ENCODE measurements around the gene XRCC3.

The XRCC3 gene

DNA sequence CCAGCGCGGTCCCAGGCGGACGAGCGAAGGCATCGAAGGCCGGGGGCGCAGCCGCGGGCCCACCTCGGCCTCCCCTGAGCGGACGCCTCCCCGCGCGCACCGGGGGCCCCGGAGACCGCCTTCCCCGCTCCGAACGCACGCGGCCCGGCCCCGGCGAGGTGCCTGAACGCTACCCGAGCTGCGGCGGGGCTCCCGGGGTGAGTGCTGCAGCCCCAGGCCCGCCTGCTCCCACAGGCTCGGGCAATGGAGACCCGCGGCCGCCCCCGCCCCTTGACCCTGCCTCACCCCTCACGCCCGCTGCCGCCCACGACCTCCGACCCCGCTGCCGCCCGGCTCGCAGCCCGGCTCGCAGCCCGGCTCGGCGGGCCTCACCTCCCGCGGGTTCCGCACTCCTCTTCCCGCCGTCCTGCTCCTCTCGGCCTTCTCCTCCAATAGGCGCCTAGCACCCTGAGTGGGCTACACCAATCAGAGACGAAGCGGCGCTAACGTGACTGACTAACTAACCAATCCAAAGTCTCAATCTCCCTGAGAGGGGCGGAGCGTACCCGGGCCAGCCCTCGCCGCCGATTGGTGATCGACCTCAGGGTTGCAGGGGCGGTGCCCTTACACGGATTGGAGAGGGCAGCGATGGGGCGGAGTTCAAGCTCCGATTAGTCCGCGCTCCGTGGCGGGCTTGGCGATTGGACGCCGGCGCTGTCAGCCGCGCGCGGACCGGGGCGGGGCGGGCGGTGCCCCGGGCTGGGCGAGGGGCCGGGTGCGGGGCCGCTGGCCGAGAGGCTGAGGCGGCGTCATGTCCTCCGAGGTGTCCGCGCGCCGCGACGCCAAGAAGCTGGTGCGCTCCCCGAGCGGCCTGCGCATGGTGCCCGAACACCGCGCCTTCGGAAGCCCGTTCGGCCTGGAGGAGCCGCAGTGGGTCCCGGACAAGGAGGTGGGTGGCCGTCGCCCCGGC lies at the start of gene XRCC3, which contains the start of gene ZFYVE21:
TSS of gene XRCC3 (minus strand) at position 400 of the 949 bp plus-strand sequence. CDS start 4,364 bp downstream, outside the sequence.
TSS of gene ZFYVE21 (plus strand) at position 759 of the 949 bp plus-strand sequence. CDS start at position 791, 32 bp downstream.
- DNase-seq: peak; percentile 99

GRCh38 chr14:103763730-103764488 lies 48.7 kb upstream of the XRCC3 start:
- no peak for DNase-seq

- no peak for DNase-seq
Measured at GRCh38 chr14:103762541-103762940, 47.3 kb upstream of the XRCC3 start.

DNA sequence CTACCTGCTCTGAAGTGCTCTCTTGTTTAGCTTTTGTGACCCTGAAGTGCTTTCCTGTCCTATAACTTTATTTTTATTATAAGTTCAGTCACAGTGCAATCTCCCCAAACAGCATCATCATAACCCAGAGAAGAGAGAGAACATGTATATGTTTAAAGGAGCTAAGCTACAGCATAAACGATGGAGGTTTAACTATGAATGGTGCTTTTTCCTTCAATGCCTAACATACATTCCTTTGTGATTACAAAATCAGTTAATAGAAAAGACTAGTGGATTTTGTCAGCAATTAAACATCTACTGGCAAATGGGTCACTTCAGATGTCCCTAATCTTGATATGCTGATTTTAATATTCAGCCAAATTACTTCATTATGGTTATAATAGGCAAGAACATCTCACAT lies 46.8 kb upstream of the XRCC3 start:
- DNase-seq: no peak

DNA sequence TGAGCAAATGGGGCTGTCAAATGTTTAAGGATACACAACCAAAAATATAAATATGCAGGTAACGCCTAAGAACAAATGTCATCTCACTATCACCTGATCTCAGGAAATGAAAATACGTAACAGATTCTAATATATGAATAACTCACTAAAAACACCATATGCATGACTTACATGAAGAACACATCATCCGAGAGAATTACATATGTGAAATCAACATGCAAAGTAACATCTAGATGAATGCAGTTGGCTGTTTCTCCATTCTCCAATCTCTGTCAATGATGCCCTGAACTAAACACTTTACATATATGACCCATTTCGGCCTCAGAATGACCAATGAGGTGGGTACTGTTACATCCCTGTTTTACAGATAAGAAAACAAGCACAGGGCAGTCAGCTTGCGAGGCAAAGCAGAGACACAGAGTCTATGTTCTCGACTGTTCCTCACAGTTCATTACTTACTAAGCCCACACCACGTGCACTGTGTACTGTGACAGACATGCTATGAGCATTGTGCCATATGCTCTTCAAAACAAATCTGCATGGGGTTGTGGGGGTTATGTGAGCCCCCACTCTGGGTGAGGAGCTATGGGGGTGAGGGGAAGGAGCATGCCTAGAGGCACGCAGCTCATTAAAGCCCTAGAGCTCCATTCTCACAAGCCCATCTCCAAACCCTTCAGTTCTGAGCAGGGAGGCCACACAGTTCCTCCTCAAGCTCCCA lies 43.0 kb upstream of the XRCC3 start:
- DNase-seq: no peak

DNA sequence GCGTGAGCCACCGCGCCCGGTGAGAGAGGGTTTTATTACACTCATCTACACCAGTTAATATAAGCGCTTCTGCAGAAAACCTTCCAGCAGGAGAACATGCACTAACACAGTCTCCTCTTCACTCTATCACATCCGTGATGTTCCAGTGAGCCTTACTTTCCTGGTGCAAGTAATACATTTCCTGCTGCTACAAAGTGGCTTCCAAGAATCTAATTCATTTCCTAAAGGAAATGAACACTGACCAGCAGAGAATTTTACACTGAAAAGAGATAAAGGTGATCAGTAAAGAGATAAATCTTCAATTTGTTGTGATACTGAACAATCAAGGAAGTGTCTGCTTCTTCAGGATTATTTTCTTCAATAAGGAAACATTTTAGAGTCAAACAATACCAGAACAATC lies 39.8 kb upstream of the XRCC3 start:
- DNase-seq: no peak

GRCh38 chr14:103753774-103754173 lies 38.5 kb upstream of the XRCC3 start:
- no peak for DNase-seq

GRCh38 chr14:103749860-103750259 lies 34.6 kb upstream of the XRCC3 start:
- DNase-seq: no peak

GRCh38 chr14:103749452-103749851 lies 34.2 kb upstream of the XRCC3 start:
- no peak for DNase-seq

DNA sequence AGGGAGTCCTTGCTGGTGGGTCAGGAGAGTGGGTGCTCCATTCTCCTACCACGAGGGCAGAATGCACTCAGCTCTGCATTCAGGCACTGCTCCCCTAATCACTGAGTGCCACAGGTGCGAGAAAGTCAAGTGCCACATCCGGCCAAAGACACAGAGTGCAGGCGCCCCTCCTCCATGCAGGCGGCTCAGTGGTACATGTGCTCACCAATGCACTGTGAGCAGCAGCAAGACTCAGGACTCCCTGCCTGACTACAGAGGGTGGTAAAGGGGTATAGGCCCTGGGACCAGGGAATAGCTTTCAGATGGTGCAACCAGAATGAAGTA lies 33.2 kb upstream of the XRCC3 start:
- DNase-seq: no peak

DNA sequence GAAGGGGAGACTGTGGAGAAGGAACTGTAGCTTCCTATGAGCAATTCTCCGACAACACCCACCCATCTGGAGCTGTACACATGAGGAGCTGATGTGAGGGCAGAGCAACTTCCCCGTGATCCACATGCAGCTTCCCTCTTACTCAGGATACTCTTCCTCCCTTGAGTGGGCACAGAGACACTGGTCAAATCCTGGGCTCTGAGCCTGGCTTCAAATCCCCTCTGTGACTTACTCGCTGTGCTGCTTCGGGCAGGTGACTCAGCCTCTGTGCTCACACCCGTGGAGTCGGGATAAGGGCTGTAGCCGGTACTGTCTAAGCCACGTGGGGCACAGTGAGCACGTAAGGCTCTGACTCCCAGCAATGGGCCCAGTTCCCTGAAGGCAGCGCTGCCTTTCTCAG lies 31.4 kb upstream of the XRCC3 start:
- no peak for DNase-seq

DNA sequence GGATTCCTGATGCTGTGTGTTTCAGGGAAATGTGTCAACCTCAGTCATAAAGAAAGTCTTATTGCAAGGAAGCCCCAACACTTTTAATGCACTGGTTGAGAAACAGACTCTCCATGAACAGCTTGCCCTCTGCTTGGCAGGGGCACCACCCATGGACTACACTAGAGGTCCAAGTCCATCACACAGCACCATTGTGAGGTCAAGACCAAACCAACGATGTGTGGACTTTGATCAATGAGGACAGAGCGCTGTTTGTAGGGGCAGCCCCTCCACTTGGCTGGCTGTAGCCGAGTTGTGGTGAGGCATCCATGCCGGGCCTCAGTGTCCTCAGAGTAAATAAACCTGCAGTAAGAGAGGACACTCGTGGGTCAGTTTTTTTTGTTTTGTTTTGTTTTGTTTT lies 30.2 kb upstream of the XRCC3 start:
- no peak for DNase-seq

DNA sequence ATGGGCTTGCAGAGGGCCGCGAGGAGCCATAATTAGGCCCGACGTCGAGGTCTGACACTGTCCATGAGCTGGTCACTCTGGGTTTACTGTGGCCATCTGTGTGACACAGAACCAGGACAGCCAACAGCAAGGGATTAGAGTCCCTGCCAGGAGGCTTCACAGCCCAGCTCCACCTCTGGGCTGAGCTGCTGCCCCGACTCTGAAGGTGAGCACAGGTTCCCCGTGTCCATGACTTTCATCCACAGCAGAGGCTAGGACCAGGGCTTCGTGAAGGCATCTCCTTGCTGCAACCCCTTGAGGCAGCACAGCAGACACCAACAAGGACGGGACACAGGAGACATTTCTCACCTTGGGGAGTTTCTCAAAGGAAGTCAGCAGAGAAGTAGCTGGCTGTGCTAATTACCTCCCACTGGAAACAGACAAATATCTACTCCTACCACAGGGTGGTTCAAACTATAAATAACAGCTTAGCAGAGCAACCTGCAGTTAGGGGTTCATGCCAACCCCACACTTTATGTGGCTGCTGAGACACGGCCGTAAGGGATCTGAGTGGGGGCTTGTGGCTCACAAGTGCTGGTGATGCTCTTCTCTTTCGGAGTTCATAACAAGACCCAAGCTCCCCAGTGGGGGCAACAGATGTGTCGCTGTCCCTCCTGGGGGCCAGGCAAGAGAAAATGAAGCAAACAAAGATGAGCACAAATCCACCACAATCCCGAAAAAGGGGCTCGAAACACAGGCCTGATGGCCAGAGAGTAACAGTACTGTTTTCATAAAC lies 29.6 kb upstream of the XRCC3 start:
- DNase-seq: no peak

DNA sequence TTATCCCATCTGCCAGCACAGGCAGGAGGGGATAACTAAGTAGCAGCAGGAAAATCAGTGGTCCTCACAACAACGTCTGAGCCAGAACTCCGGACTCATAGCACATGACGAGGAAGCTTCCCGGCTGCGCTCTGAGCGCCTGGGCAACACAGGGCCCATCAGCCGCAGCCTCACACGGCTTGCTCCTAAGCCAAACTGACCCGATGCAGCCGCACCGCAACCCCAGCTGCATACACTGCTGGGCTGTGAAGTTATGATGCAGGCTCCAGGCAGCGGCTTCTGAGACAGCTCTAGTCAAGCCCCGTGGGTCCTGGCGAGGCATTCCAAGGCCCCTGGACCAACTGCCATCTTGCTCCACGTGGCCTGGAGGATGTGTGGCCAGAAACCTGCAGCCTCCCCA lies 28.4 kb upstream of the XRCC3 start:
- DNase-seq: no peak

DNA sequence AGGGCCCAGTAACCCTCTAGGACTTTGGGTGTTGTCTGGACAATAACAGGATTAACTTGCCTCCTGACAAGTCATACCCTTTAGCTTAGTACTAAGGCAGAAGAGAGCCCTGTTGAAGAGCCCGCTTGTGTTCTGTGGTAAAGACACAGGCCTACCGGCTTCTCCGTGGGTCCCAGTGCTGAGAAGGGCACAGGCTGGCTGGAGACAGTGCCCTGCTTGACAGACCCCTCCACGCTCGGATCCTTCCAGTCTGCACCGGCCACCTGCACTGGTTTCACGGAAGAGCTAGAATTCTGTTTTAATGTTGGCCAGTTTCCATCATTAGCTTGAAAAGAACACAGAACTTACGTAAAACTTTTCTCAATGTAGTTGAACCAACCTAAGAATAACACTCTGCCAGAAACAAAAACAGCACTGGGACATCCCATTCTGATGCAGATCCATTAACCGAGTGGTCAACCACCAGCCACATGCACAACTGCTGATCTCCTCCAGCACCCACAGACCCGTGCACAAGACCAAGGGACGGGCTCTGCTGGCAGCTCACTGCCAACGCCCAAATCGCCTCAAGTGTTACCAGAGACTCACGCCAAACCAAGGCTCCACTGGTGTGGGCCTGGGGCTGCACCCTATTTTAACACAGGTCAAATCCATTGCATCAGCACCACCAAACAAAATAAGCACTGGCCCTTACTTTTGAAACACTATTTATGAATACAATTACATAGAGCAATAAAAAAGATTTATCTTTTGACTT lies 27.4 kb upstream of the XRCC3 start:
- DNase-seq: no peak

DNA sequence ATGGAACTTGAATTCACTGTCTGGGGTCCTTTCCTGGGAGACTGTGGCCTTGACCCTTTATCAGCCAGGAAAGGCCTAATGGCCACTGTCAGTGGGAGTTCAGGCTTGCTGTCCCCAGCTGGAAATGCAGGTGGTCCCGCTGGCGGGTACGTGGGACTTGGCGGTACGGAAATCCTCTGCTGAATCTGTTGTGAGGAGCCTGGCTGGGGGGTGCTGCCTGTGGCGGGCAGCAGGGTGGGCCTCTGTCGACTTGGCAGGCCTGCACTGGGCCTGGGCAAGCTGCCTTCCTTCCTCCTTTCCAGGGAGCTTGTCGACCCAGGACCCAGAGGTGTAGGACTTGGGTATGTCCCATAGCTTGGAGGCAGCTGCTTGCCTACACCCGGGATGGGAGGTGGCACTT lies 26.6 kb upstream of the XRCC3 start:
- no peak for DNase-seq

DNA sequence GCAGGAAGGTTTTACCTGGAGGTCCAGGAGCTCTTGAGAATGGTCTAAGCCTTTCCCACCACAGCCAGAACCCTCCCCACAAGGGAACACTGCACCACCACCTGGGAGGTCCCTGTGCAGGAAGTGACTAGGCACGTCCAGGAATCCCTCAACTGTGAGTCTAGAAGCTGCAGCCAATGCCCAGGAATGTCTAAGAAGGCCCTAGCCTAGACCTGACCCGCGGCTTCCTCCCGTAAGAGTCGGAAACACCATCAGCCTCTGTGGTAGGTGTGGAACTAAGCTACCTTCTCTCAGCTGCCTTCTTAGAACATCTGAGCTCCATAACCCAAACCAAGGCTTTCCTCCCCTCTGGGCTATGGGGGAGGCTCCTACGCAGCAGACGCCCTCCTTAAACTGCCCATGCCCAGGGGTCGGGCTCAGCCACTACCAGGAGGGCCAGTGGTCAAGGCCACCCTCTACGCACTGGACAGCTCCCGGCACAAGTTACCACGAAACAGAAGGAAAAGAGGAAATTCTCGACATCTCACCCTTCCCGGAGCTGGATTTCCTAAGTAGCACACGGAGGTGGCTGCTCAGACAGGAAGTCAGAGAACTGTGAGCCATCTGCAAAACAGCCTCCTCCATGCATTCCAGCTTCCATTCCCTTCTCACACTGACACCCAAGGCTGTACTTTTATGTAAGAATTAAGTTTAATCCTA lies 25.9 kb upstream of the XRCC3 start:
- DNase-seq: no peak

DNA sequence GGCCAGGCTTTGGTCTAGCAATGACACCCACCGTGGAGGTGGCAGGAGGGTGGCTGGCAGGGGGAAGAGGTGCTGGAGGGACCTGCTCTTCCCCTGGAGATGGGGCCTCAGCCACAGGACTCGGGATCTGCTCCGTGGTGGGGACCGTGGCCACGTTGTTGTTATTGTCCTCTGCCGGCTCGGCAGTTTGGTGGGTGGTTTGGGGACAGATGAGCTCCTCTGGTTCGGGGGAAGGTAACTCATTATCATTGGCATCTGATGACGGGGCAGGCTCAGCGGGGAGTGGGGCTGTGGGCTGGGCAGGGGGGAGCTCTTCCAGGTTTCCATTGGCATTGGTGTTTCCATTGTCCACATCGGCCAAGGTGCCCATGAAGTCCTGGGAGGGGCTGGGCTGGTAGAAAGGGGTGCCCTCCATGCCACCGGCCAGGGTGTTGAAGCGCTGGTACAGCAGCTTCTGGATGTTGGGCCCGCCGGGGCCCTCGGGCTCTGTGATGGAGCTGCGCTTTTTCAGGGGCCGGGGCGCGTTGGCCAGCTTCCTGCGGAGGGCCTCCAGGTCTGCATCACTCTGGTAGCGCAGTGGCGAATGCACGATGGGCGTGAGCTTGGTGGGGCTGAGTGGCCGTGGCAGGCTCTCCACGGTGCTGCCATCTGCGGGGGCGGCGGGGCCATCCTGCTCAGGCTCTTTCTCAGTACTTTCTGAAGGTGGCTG lies 24.7 kb upstream of the XRCC3 start:
- DNase-seq: no peak

DNA sequence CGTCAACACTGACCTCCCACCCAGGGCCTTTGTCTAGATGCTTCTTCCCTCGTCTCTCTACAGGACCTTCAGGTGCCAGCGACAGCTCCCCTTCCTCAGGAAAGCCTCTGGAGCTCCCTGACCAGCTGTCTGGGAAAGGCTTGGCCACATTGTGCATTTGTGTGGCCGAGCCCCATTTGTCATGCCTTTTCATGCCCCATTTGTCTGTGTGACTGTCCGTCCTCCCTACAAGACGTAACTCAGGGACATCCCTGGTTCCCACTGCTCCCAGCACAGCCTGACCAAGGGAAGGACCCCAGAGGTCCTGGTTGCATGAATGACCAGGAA lies 24.2 kb upstream of the XRCC3 start:
- DNase-seq: no peak

- no peak for DNase-seq
Measured at GRCh38 chr14:103738701-103739451, 23.6 kb upstream of the XRCC3 start.

Data from NCI-H1436 (cell line).